Activated CD8-positive, alpha-beta T cell treated with anti-CD3 and anti-CD28 coated beads for 36 hours (primary cell): ENCODE measurements around the gene EXOC3L4. TPM values are rescaled to one million over a fixed set of nuclear protein-coding genes. Genes with fewer than 3 reads are reported as not detected.
"Not testable (repeated sequence)": the region's sequence is repeated elsewhere in the genome, so short reads cannot be mapped to it uniquely, and the experiment has no call there.

Source experiments
- ATAC-seq: fragments of 200-7000 bp; cut with Tn5 transposase; one replicate; pipeline ENCODE4 v1.10.0; 2021; ENCODE audit warnings: mild to moderate bottlenecking, moderate library complexity
- CTCF ChIA-PET: fragments of 350-600 bp; sonication (Branson Sonifier 250); formaldehyde crosslinking; loops from one replicate; lab custom pipeline; 2021; ENCODE audit warnings: antibody characterized with exemption; lab: Charles Lee
- POLR2A ChIA-PET: fragments of 350-600 bp; sonication (Branson Sonifier 250); formaldehyde crosslinking; loops from one replicate; lab custom pipeline; 2021; ENCODE audit warnings: antibody characterized with exemption; lab: Charles Lee
- DNase-seq: peaks from one replicate; pipeline ENCODE4 v3.0.0-alpha.2; 2020
- H3K27ac Mint-ChIP-seq: one replicate; pipeline ENCODE4 v1.8.0; 2021; ENCODE audit warnings: mild to moderate bottlenecking, mixed read lengths
- H3K27me3 Mint-ChIP-seq: one replicate; pipeline ENCODE4 v1.8.0; 2021; ENCODE audit warnings: mixed read lengths
- H3K36me3 Mint-ChIP-seq: one replicate; pipeline ENCODE4 v1.8.0; 2021; ENCODE audit warnings: low read depth, mixed read lengths
- H3K4me1 Mint-ChIP-seq: one replicate; pipeline ENCODE4 v1.8.0; 2021; ENCODE audit warnings: low read depth, mixed read lengths
- H3K4me3 Mint-ChIP-seq: one replicate; pipeline ENCODE4 v1.8.0; 2021; ENCODE audit warnings: mild to moderate bottlenecking, moderate library complexity, mixed read lengths
- H3K9me3 Mint-ChIP-seq: one replicate; pipeline ENCODE4 v1.8.0; 2021; ENCODE audit warnings: mixed read lengths
- CTCF ChIP-seq: fragments of 200-600 bp; IDR thresholded peaks from one replicate; pipeline ENCODE4 v1.8.0; 2022; ENCODE audit warnings: antibody characterized with exemption, mild to moderate bottlenecking
- intact Hi-C: fragments of 100-400 bp; cut with micrococcal nuclease; formaldehyde crosslinking; loops from one replicate; pipeline ENCODE4 v1.10.0; 2022
- total RNA-seq, 2 experiments: library from RNA; stranded (reverse); gene quantifications; one replicate each; pipeline ENCODE4 v1.2.3, GENCODE V29; 2021

The EXOC3L4 gene
- total RNA-seq, 2 experiments from 2014 or later: not detected

- Mint-ChIP-seq H3K4me1 (no peaks in the 10 kb centered on the region), H3K27ac (no peak overlapping the region), H3K27me3 (peaks cover 9% of the 10 kb centered on the region), H3K9me3 (no peaks in the 10 kb centered on the region), H3K36me3 (no peaks in the 10 kb centered on the region), H3K4me3 (no peak overlapping the region)
- POLR2A ChIA-PET: no interaction called here
- ATAC-seq (no peak), DNase-seq (no peak)
- TF ChIP-seq CTCF: no peak
- CTCF ChIA-PET: interaction anchor here (1.2 kb wide), 1 partner anchor 45 kb away, joined by 5 read pairs; no protein-coding TSS in a partner anchor
- intact Hi-C loops: no loop called here
These were observed 55.1 kb downstream of the EXOC3L4 start for GRCh38 chr14:103149351-103150237.

GRCh38 chr14:103151270-103151945, 56.9 kb downstream of the EXOC3L4 start:
- CTCF ChIA-PET: no interaction called here
- H3K9me3 Mint-ChIP-seq: no peaks in the 10 kb centered on the region

DNA sequence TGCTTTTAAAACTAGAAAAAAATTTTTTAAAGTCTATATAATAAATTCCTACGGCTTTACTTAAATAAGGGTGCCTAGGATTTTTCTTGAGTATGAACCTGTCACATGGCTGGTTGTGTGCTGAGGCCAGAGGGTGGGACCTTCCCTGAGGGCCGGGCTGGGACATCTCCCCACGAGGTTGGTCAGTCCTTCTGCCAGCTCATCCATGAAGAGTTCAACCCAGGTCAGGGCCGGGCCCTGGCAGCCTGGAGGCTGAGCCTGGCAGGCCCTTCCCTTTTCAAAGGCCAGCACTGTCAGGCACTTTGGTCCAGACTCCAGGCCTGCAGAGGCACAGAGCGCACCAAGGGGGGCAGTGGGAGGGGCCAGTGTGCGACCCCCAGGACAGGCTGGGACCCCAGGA, 60.5 kb downstream of the EXOC3L4 start:
- no peak for TF ChIP-seq CTCF
- Mint-ChIP-seq H3K4me3 (no peak overlapping the region), H3K27me3 (no peaks in the 10 kb centered on the region), H3K9me3 (no peaks in the 10 kb centered on the region), H3K36me3 (no peaks in the 10 kb centered on the region), H3K4me1 (no peaks in the 10 kb centered on the region), H3K27ac (no peak overlapping the region)
- intact Hi-C loops: no loop called here
- POLR2A ChIA-PET: no interaction called here
- DNase-seq (no peak), ATAC-seq (no peak)
- CTCF ChIA-PET: no interaction called here

More at GRCh38 chr14:103151270-103151945, 56.9 kb downstream of the EXOC3L4 start:
- intact Hi-C loops: no loop called here
- TF ChIP-seq CTCF: no peak
- no peak for DNase-seq
- Mint-ChIP-seq H3K36me3 (no peaks in the 10 kb centered on the region), H3K4me3 (no peak overlapping the region), H3K27ac (no peak overlapping the region), H3K4me1 (no peaks in the 10 kb centered on the region), H3K27me3 (peaks cover 4% of the 10 kb centered on the region)
- no peak for ATAC-seq
- POLR2A ChIA-PET: no interaction called here

DNA sequence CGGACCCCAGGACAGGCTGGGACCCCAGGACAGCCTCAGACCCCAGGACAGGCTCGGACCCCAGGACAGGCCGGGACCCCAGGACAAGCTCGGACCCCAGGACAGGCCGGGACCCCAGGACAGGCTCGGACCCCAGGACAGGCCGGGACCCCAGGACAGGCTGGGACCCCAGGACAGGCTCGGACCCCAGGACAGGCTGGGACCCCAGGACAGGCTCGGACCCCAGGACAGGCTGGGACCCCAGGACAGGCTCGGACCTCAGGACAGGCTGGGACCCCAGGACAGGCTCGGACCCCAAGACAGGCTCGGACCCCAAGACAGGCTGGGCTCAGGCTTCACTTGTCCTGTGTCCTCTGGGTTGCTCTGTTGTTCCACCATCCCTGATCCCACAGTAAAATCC, 60.9 kb downstream of the EXOC3L4 start:
- ATAC-seq, H3K36me3 Mint-ChIP-seq, H3K27ac Mint-ChIP-seq, DNase-seq, POLR2A ChIA-PET, H3K9me3 Mint-ChIP-seq, CTCF ChIA-PET, H3K4me3 Mint-ChIP-seq, intact Hi-C loops, H3K27me3 Mint-ChIP-seq, H3K4me1 Mint-ChIP-seq: not testable (repeated sequence)

- Mint-ChIP-seq H3K4me1 (peaks cover 2% of the 10 kb centered on the region), H3K4me3 (no peak overlapping the region), H3K9me3 (no peaks in the 10 kb centered on the region), H3K36me3 (no peaks in the 10 kb centered on the region), H3K27me3 (no peaks in the 10 kb centered on the region), H3K27ac (no peak overlapping the region)
- intact Hi-C loops: no loop called here
- ChIA-PET CTCF (no interaction called here), POLR2A (no interaction called here)
- ATAC-seq (no peak), DNase-seq (no peak)
- TF ChIP-seq CTCF: no peak
These were observed 61.4 kb downstream of the EXOC3L4 start for GRCh38 chr14:103155826-103156394.
